GM19395 (cell line): ENCODE results near the gene MSS51.
A peak's percentile ranks its signal among the peaks of the same experiment; 100 is the strongest.
"Not testable (repeated sequence)": the region's sequence is repeated elsewhere in the genome, so short reads cannot be mapped to it uniquely, and the experiment has no call there.

Source experiments
- ATAC-seq: cut with Tn5 transposase; IDR thresholded peaks from one replicate; pipeline ENCODE4 v1.9.1; 2021; ENCODE audit warnings: mild to moderate bottlenecking, moderate library complexity; ENCODE audit not compliant: unreplicated experiment

The MSS51 gene

GRCh38 chr10:73416571-73416970 is 16.8 kb downstream of the MSS51 start:
- no peak for ATAC-seq

GRCh38 chr10:73414230-73414945 is 19.0 kb downstream of the MSS51 start:
- ATAC-seq, result peak; percentile 42

- ATAC-seq, result peak; percentile 86
Observed at GRCh38 chr10:73413528-73414229, 19.7 kb downstream of the MSS51 start, which contains the start of gene ANXA7. Gene ANXA7 (minus strand): TSS chr10:73414058. CDS start chr10:73400856, 13,202 bp downstream.

GRCh38 chr10:73413108-73413527 is 20.2 kb downstream of the MSS51 start:
- peak; percentile 44 for ATAC-seq

- ATAC-seq, result no peak
Observed at GRCh38 chr10:73410897-73411296, 22.5 kb downstream of the MSS51 start.

- no peak for ATAC-seq
Observed at GRCh38 chr10:73408978-73409521, 24.3 kb downstream of the MSS51 start.

- no peak for ATAC-seq
Observed at GRCh38 chr10:73408061-73408460, 25.3 kb downstream of the MSS51 start.

- no peak for ATAC-seq
Observed at GRCh38 chr10:73407495-73407894, 25.9 kb downstream of the MSS51 start.

- no peak for ATAC-seq
Observed at GRCh38 chr10:73406846-73407245, 26.5 kb downstream of the MSS51 start.

GRCh38 chr10:73405556-73405955 is 27.8 kb downstream of the MSS51 start:
- ATAC-seq, result no peak

GRCh38 chr10:73404690-73405089 is 28.7 kb downstream of the MSS51 start:
- no peak for ATAC-seq

GRCh38 chr10:73401636-73402035 is 31.7 kb downstream of the MSS51 start:
- ATAC-seq, result no peak

- ATAC-seq, result no peak
Observed at GRCh38 chr10:73399063-73399462, 34.3 kb downstream of the MSS51 start.

- ATAC-seq, result no peak
Observed at GRCh38 chr10:73398024-73398423, 35.3 kb downstream of the MSS51 start.

- ATAC-seq, result not testable (repeated sequence)
Observed at GRCh38 chr10:73394325-73394724, 39.0 kb downstream of the MSS51 start.

- no peak for ATAC-seq
Observed at GRCh38 chr10:73388228-73388627, 45.1 kb downstream of the MSS51 start.

GRCh38 chr10:73386583-73386982 is 46.8 kb downstream of the MSS51 start:
- no peak for ATAC-seq

- peak; percentile 53 for ATAC-seq
Observed at GRCh38 chr10:73379064-73379748, 54.2 kb downstream of the MSS51 start.

- ATAC-seq, result no peak
Observed at GRCh38 chr10:73376679-73377078, 56.7 kb downstream of the MSS51 start.
